DND-41 (cell line): ENCODE data around the gene PPP1CB.
"Not testable (repeated sequence)": the region's sequence is repeated elsewhere in the genome, so short reads cannot be mapped to it uniquely, and the experiment has no call there.

Experiments
- ATAC-seq: fragments of 200-7000 bp; cut with Tn5 transposase; 3 replicates; pipeline ENCODE4 v1.9.1; 2021; ENCODE audit warnings: low read depth; ENCODE audit not compliant: insufficient read depth
- DNase-seq: peaks from one replicate; pipeline ENCODE4 v3.0.0-alpha.2; 2020
- H2AFZ ChIP-seq: 2 replicates; pipeline ENCODE4 v1.6.0; 2012; ENCODE audit warnings: low read depth, low read length
- H3K27ac ChIP-seq: 2 replicates; pipeline ENCODE4 v1.5.1; 2012; ENCODE audit warnings: low read length, inconsistent platforms
- H3K27me3 ChIP-seq: fragments of 200-600 bp; sonication (generic); 2 replicates; pipeline ENCODE4 v1.6.0; 2012; ENCODE audit warnings: low read length, mild to moderate bottlenecking, inconsistent platforms; ENCODE audit not compliant: insufficient read depth, poor library complexity
- H3K36me3 ChIP-seq: 2 replicates; pipeline ENCODE4 v1.5.1; 2012; ENCODE audit warnings: low read length, inconsistent platforms; ENCODE audit not compliant: insufficient read depth
- H3K4me1 ChIP-seq: 2 replicates; pipeline ENCODE4 v1.5.1; 2012; ENCODE audit warnings: mild to moderate bottlenecking, low read length; ENCODE audit not compliant: insufficient read depth
- H3K4me2 ChIP-seq: 2 replicates; pipeline ENCODE4 v1.6.0; 2012; ENCODE audit warnings: mild to moderate bottlenecking, moderate library complexity, low read length, inconsistent platforms; ENCODE audit not compliant: insufficient read depth
- H3K4me3 ChIP-seq, 2 experiments: fragments of 200-600 bp in 1 of 2; shearing (Covaris generic) in 1 of 2; 2 replicates each; pipeline ENCODE4 v1.5.1; 2012 to 2016; ENCODE audit warnings: inconsistent platforms in 2 of 2, low read length in 2 of 2, mild to moderate bottlenecking in 2 of 2, low read depth in 1 of 2, moderate library complexity in 1 of 2
- H3K79me2 ChIP-seq: 2 replicates; pipeline ENCODE4 v1.6.0; 2012; ENCODE audit warnings: low read length, inconsistent platforms; ENCODE audit not compliant: insufficient read depth
- H3K9ac ChIP-seq: 2 replicates; pipeline ENCODE4 v1.6.0; 2012; ENCODE audit warnings: low read depth, mild to moderate bottlenecking, inconsistent platforms, low read length, moderate library complexity
- H3K9me3 ChIP-seq: 2 replicates; pipeline ENCODE4 v1.5.1; 2012; ENCODE audit warnings: low read length, moderate library complexity, mild to moderate bottlenecking, inconsistent platforms; ENCODE audit not compliant: insufficient read depth, severe bottlenecking
- H4K20me1 ChIP-seq: 2 replicates; pipeline ENCODE4 v1.6.0; 2012; ENCODE audit warnings: low read length; ENCODE audit not compliant: insufficient read depth
- EZH2 ChIP-seq: IDR thresholded peaks from 3 replicates; pipeline ENCODE4 v1.6.1; 2012; ENCODE audit warnings: borderline replicate concordance, low read depth, mild to moderate bottlenecking, moderate library complexity, low read length, inconsistent platforms; ENCODE audit not compliant: severe bottlenecking
- TF ChIP-seq, protein P1 (sequence below): IDR thresholded peaks from 2 replicates; pipeline ENCODE4 v1.5.1; 2012; ENCODE audit warnings: borderline replicate concordance, low read length, moderate library complexity, mild to moderate bottlenecking; ENCODE audit not compliant: poor library complexity, severe bottlenecking; ENCODE audit errors: extremely low read depth

Gene PPP1CB

DNA sequence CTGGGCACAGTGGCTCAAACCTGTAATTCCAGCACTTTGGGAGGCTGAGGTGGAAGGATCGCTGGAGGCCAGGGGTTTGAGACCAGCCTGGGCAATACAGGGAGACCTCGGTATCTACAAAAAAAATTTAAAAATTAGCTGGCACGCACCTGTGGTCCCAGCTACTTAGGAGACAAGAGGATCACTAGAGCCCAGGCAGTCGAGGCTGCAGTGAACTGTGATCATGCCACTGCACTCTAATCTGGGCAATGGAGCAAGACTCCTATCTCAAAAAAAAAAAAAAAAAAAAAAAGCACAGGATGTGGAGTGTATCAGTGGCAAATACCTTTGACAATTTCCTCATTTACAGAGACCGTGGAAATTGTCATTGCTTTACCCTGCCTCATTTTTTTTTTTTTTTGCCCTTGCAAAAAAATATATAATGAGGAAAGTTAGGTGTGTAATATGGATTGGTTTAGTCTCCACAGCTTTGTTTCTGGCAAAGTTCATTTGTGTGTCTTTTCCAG is 20.9 kb upstream of the PPP1CB start:
- no peak overlapping the region for H3K9ac ChIP-seq
- H3K4me1 ChIP-seq, result no peaks in the 10 kb centered on the region
- no peaks in the 10 kb centered on the region for H3K9me3 ChIP-seq
- H4K20me1 ChIP-seq, result no peaks in the 10 kb centered on the region
- TF ChIP-seq, protein P1, sequence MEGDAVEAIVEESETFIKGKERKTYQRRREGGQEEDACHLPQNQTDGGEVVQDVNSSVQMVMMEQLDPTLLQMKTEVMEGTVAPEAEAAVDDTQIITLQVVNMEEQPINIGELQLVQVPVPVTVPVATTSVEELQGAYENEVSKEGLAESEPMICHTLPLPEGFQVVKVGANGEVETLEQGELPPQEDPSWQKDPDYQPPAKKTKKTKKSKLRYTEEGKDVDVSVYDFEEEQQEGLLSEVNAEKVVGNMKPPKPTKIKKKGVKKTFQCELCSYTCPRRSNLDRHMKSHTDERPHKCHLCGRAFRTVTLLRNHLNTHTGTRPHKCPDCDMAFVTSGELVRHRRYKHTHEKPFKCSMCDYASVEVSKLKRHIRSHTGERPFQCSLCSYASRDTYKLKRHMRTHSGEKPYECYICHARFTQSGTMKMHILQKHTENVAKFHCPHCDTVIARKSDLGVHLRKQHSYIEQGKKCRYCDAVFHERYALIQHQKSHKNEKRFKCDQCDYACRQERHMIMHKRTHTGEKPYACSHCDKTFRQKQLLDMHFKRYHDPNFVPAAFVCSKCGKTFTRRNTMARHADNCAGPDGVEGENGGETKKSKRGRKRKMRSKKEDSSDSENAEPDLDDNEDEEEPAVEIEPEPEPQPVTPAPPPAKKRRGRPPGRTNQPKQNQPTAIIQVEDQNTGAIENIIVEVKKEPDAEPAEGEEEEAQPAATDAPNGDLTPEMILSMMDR, result no peak
- no peak for TF ChIP-seq EZH2
- no peak overlapping the region for H3K27ac ChIP-seq
- no peak overlapping the region for H3K4me3 ChIP-seq
- no peak overlapping the region for H2AFZ ChIP-seq
- no peak for DNase-seq
- no peaks in the 10 kb centered on the region for H3K79me2 ChIP-seq
- ATAC-seq, result no peak
- no peaks in the 10 kb centered on the region for H3K36me3 ChIP-seq
- no peak overlapping the region for H3K4me2 ChIP-seq
- H3K27me3 ChIP-seq, result no peaks in the 10 kb centered on the region

DNA sequence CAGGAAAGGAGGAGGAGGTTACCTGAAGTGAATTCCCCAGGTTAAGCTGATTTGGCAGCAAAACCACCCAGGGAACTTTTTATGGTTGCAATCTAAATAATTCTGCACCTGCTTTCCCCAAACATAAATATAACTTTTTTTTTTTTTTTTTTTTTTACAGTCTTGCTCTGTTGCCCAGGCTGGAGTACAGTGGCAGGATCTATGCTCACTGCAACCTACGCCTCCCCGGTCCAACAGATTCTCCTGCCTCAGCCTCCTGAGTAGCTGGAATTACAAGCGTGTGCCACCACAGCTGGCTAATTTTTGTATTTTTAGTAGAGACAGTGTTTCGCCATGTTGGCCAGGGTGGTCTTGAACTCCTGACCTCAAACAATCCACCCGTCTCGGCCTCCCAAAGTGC is 16.1 kb upstream of the PPP1CB start:
- no peaks in the 10 kb centered on the region for H3K4me1 ChIP-seq
- DNase-seq (no peak), ATAC-seq (no peak)

DNA sequence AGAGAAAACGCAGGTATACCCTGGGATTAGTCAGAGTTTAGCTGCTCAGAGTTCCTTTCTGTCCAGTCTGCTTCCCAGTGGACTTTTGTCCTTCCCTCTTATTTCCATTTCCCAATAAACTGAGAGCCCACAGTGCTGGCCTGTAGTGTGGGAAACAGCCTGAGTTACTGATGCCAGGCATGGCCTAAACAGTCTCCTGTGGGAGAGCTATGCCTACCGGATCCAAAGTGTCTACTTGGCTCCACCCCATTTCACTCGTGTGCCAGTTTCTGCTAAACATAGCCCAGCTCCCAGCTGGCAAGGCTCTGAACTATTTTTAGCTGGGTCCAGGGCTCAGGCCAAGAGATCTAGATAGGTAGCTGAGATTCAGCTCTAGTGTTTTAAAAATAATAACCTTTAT is 15.6 kb upstream of the PPP1CB start:
- Histone ChIP-seq H3K27me3 (peaks cover 3% of the 10 kb centered on the region), H3K4me3 (no peak overlapping the region), H3K9ac (no peak overlapping the region), H3K27ac (no peak overlapping the region), H3K36me3 (no peaks in the 10 kb centered on the region), H4K20me1 (no peaks in the 10 kb centered on the region), H2AFZ (no peak overlapping the region), H3K4me2 (no peak overlapping the region), H3K4me1 (no peaks in the 10 kb centered on the region), H3K79me2 (no peaks in the 10 kb centered on the region), H3K9me3 (peaks cover 3% of the 10 kb centered on the region)
- TF ChIP-seq EZH2, result no peak
- TF ChIP-seq, protein P1, result no peak
- ATAC-seq (no peak), DNase-seq (no peak)

More for the DNA sequence above, 16.1 kb upstream of the PPP1CB start:
- no peaks in the 10 kb centered on the region for H3K36me3 ChIP-seq
- no peaks in the 10 kb centered on the region for H3K79me2 ChIP-seq
- no peak overlapping the region for H3K4me2 ChIP-seq
- H3K9ac ChIP-seq, result no peak overlapping the region
- TF ChIP-seq, protein P1, result no peak
- TF ChIP-seq EZH2, result no peak
- H3K27ac ChIP-seq, result no peak overlapping the region
- peaks cover 3% of the 10 kb centered on the region for H3K27me3 ChIP-seq
- H2AFZ ChIP-seq, result no peak overlapping the region
- H3K4me3 ChIP-seq, result no peak overlapping the region
- H3K9me3 ChIP-seq, result peaks cover 3% of the 10 kb centered on the region
- no peaks in the 10 kb centered on the region for H4K20me1 ChIP-seq

DNA sequence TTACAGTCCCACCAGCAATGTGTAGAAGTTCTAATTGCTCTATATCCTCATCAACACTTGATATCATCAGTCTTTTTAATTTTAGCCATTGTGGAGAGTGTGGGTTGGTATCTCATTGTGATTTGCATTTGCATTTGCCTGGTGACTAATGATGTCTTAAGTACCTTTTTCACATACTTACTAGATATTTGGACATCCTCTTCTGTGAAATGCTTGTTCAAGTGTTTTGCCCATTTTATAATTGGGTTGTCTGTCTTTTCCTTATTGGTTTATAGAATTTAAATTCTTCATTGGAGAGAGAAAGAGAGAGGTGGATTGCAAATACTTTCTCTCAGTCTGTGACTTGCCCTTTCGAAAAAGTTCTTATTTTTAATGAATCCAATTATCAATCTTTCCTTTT is 14.0 kb upstream of the PPP1CB start:
- Histone ChIP-seq H3K4me2 (no peak overlapping the region), H3K79me2 (no peaks in the 10 kb centered on the region), H2AFZ (no peak overlapping the region), H3K9ac (no peak overlapping the region), H3K4me1 (no peaks in the 10 kb centered on the region), H3K9me3 (peaks cover 3% of the 10 kb centered on the region), H3K27ac (no peak overlapping the region), H4K20me1 (no peaks in the 10 kb centered on the region), H3K27me3 (peaks cover 3% of the 10 kb centered on the region), H3K36me3 (no peaks in the 10 kb centered on the region), H3K4me3 (no peak overlapping the region)
- no peak for TF ChIP-seq EZH2
- TF ChIP-seq, protein P1, result no peak
- ATAC-seq (no peak), DNase-seq (no peak)

DNA sequence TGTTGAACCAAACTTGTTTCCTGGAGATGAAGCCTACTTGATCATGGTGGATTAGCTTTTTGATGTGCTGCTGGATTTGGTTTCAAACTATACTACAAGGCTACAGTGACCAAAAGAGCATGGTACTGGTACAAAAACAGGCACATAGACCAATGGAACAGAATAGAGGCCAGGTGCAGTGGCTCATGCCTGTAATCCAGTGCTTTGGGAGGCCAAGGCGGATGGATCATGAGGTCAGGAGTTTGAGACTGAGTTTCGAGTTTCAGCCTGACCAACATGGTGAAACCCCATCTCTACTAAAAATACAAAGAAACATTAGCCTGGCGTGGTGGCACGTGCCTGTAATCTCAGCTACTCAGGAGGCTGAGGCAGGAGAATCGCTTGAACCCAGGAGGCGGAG is 9.0 kb upstream of the PPP1CB start:
- ATAC-seq, H3K27me3 ChIP-seq, H3K4me2 ChIP-seq, DNase-seq, H4K20me1 ChIP-seq, H3K9me3 ChIP-seq, H3K4me3 ChIP-seq, H2AFZ ChIP-seq, H3K79me2 ChIP-seq, H3K27ac ChIP-seq, H3K9ac ChIP-seq, H3K36me3 ChIP-seq, H3K4me1 ChIP-seq: not testable (repeated sequence)
